Loucy (cell line): ENCODE data around the gene GNAQ.

ENCODE experiments used
- CTCF ChIP-seq: fragments of 200-600 bp; sonication (generic); conservative IDR thresholded peaks from 2 replicates; pipeline ENCODE4 v1.5.1; 2014; ENCODE audit warnings: mild to moderate bottlenecking, antibody characterized with exemption, low read length
- EZH2phosphoT487 ChIP-seq: fragments of 200-600 bp; IDR thresholded peaks from 2 replicates; pipeline ENCODE4 v1.6.1; 2018; ENCODE audit warnings: antibody characterized with exemption, mild to moderate bottlenecking, moderate library complexity, borderline replicate concordance

- TF ChIP-seq CTCF: no peak
- no peak for TF ChIP-seq EZH2phosphoT487
These were observed 317.5 kb downstream of the GNAQ start for GRCh38 chr9:77714077-77714549.
